HUES64 (cell line): ENCODE data around the gene EGFR.
"Not testable (repeated sequence)": the region's sequence is repeated elsewhere in the genome, so short reads cannot be mapped to it uniquely, and the experiment has no call there.

Source experiments
- H3K27ac ChIP-seq: 2 replicates; pipeline ENCODE4 v1.7.0; 2013; ENCODE audit warnings: low read depth, low read length, inconsistent platforms
- H3K27me3 ChIP-seq: 2 replicates; pipeline ENCODE4 v1.6.1; 2013; ENCODE audit warnings: mild to moderate bottlenecking, low read length; ENCODE audit not compliant: insufficient read depth
- H3K36me3 ChIP-seq: 2 replicates; pipeline ENCODE4 v1.6.1; 2013; ENCODE audit warnings: mild to moderate bottlenecking, low read length; ENCODE audit not compliant: insufficient read depth
- H3K4me1 ChIP-seq: 2 replicates; pipeline ENCODE4 v1.6.1; 2013; ENCODE audit warnings: mild to moderate bottlenecking, low read length, moderate library complexity; ENCODE audit not compliant: insufficient read depth
- H3K4me3 ChIP-seq: 2 replicates; pipeline ENCODE4 v1.5.1; 2013; ENCODE audit warnings: mild to moderate bottlenecking, low read length, moderate library complexity
- H3K9ac ChIP-seq: 2 replicates; pipeline ENCODE4 v1.6.1; 2013; ENCODE audit warnings: mild to moderate bottlenecking, low read depth, low read length
- H3K9me3 ChIP-seq: 2 replicates; pipeline ENCODE4 v1.6.1; 2013; ENCODE audit warnings: low read depth, low read length; ENCODE audit not compliant: insufficient read depth
- WGBS: fragments of 150-250, 120-280 bp; methylation state at CpG from one replicate; pipeline ENCODE4 v1.1.7; 2013; ENCODE audit warnings: missing lambda C conversion rate; 5-methylcytosine and 5-hydroxymethylcytosine counted together

Gene EGFR

DNA sequence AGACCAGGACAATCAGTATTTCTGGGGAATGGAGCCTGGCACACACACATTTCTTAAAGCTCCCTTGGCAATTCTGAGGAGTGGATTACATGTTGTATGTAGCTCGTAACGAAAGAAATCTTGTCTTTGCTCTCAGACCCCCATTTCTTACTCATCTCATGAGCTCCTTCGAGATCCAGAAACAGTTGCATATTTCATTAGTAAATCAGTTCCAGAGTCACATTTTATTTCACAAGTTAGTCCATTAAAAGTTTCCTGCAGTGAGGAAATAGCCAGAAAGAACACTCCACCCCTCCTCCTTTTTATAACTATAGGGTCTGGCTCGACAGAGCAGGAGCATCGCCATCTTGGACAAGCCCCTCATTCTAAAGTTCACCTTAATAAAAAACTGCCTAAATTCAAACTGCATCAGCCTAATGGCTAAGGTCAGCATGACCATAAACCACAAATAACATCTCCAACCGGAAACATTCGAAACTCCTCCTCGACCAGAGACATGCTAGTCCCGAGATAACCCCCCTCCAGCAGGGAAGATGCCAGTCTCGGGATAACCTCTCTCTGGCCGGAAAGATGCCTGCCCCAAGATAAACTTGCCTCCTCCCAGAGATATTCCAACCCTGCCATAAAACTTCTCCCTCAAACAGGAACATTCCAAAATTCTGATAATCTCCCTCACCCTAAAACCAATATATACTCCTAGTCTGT lies 7.4 kb downstream of the EGFR start:
- Histone ChIP-seq H3K27me3 (peaks cover 15% of the 10 kb centered on the region), H3K36me3 (no peaks in the 10 kb centered on the region), H3K9me3 (no peaks in the 10 kb centered on the region), H3K27ac (no peak overlapping the region), H3K4me1 (no peaks in the 10 kb centered on the region), H3K4me3 (no peak overlapping the region), H3K9ac (no peak overlapping the region)
- WGBS: 92% methylated on average over 11 of the region's 11 CpGs

DNA sequence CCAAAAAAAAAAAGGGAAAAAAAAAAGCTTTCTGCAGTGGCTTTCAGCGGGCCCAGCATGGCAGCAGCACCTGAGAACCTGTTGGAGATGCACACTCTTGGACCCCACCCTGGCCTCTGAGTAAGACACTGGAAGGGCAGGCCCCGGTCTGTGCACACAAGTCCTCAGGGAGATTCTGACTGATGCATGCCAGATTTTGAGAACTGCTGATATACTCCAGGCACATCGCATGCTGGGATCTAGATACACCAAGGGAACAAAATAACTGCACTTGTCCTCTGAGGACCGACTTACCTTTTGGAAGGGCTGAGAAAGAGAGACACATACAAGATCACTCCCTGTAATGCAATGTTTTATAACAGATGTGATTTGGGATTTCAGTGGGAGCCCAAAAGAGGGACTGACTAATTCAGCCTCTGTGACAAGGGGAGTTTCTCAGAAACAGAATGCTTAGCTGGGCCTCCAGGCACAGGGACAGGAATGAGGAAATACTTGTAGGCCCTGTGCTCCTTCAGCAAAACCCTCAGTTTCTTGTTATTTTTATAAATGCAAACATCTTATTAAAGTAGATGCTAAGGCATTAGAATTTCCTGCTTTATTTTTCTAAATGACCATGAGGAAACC lies 8.2 kb downstream of the EGFR start:
- H3K27me3 ChIP-seq: peaks cover 7% of the 10 kb centered on the region
- H3K9ac ChIP-seq: no peak overlapping the region
- no peak overlapping the region for H3K27ac ChIP-seq
- no peak overlapping the region for H3K4me3 ChIP-seq
- no peaks in the 10 kb centered on the region for H3K9me3 ChIP-seq
- no peaks in the 10 kb centered on the region for H3K4me1 ChIP-seq
- H3K36me3 ChIP-seq: no peaks in the 10 kb centered on the region
- 89% methylated on average over 4 of the region's 4 CpGs for WGBS

DNA sequence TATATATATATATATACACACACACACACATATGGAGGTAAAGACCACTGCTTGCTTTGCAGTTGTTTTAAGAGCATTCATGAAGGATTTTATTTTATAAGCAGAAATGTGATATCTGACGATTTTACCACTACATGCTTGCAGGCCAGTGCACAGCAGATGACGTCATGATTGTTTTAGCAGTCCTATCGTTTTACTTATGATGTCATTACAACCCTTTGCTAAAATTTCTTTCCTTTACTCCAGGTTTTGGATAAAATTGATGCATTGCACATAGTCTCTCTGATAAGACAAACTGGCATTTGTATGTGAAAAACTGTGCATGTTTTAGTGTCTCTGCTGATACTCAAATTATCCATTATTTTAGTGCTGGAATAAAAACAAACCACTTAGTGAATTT lies 9.2 kb downstream of the EGFR start:
- Histone ChIP-seq H3K9me3 (no peaks in the 10 kb centered on the region), H3K4me3 (no peak overlapping the region), H3K27ac (no peak overlapping the region), H3K9ac (no peak overlapping the region), H3K27me3 (no peaks in the 10 kb centered on the region), H3K4me1 (no peaks in the 10 kb centered on the region), H3K36me3 (no peaks in the 10 kb centered on the region)
- 89% methylated on average over 3 of the region's 3 CpGs for WGBS

DNA sequence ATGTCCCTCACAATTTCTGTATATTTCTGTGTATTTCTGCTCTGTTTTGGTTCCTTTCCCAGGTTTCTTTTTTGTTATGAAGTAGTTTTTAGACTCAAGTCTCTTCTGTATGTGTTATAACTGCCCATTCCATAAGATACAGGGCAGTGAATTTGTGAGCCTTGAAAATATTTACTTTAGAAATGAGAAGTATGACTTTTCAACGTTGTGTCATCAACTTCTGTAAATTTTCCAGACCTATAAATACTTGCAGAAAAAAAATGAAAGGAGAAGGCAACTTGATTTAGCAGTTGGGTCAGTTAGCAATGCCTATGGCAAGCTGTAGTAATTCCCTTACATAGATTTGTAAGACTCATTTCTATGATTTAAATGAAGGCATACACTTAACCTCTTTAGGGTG lies 11.5 kb downstream of the EGFR start:
- H3K27me3 ChIP-seq: no peaks in the 10 kb centered on the region
- 100% methylated on average over 1 of the region's 1 CpG for WGBS
- no peaks in the 10 kb centered on the region for H3K9me3 ChIP-seq
- no peak overlapping the region for H3K4me3 ChIP-seq
- H3K9ac ChIP-seq: no peak overlapping the region
- no peak overlapping the region for H3K27ac ChIP-seq
- H3K4me1 ChIP-seq: no peaks in the 10 kb centered on the region
- H3K36me3 ChIP-seq: no peaks in the 10 kb centered on the region

DNA sequence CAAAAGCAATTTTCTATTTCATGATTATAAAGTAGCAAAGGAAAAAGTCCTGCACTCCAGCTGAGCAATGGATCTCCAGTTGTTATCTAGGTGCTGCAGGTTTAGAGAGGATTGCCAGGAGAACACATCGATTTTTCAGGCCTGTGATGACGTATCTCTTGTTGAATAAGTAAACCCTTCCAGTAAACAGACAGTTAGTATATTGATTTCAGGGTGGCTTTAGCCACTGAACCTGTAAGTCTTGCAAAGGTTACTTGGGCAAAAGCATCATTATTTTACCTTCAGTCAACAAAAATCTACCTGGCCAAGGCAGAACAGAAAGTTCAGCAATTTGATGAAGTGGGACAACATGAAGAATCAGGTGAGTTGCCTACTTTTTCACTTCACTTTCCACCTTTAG lies 12.3 kb downstream of the EGFR start:
- no peaks in the 10 kb centered on the region for H3K4me1 ChIP-seq
- H3K9me3 ChIP-seq: no peaks in the 10 kb centered on the region
- H3K27me3 ChIP-seq: no peaks in the 10 kb centered on the region
- no peak overlapping the region for H3K27ac ChIP-seq
- H3K36me3 ChIP-seq: no peaks in the 10 kb centered on the region
- no peak overlapping the region for H3K9ac ChIP-seq
- 89% methylated on average over 2 of the region's 2 CpGs for WGBS
- no peak overlapping the region for H3K4me3 ChIP-seq

DNA sequence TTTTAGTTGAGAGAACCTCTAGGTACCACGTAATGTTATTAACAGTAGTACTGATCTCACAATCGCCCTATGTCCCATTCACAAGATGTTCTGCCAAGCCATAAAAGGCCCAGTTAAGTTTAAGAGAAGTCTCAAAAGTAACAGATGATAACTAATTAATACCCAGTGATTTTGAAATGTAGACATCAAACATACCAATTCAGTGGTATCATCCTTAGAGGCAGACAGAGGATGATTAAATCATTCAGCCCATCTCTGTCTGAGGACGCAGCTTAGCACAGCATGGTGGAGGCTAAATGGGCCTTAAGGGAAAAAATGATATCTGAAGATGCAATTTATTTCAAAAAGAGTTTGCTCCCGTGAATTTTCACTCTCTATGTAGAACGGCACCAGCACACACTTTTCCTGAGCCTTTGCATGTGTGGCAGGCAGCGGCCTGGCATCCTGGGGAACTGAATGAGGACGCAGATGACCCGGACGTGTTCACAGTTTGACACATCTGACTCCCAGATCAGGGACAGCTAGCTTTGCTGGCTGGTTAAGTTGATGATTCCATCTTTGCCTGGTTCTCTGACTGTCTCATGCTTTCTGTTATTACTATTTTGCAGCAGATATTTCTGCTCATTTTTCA lies 13.4 kb downstream of the EGFR start:
- no peak overlapping the region for H3K9ac ChIP-seq
- H3K4me1 ChIP-seq: no peaks in the 10 kb centered on the region
- H3K27ac ChIP-seq: no peak overlapping the region
- no peaks in the 10 kb centered on the region for H3K27me3 ChIP-seq
- 96% methylated on average over 9 of the region's 9 CpGs for WGBS
- no peak overlapping the region for H3K4me3 ChIP-seq
- H3K9me3 ChIP-seq: no peaks in the 10 kb centered on the region
- H3K36me3 ChIP-seq: no peaks in the 10 kb centered on the region

DNA sequence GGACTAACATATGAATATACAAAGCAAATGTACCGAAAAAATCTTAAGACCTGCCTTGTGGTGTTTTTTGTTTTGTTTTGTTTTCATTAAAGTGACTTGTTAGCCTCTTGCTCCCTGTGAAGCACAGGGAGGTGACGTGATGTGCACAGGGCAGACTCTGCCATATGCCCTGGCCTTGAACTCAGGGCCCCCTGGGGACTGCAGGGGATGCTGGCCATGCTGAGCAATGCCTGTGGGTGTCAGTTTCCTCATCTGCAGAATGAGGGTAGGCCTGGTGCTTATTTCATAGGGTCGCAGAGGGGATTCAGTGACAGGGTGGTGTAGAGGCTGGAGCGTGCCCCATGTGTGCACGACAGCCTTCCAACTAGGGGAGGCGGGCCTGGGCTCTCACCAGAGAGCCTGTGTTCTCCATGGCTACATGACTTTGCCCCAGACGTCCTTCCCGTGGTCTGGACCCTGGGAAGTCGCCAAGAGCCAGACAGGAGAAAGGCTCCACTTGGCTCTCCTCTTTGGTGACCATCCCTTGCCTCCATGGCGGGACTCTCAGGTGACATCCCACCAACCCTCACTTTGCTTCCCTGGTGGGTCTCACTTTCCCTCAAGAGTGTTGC lies 14.5 kb downstream of the EGFR start:
- H3K4me3 ChIP-seq: no peak overlapping the region
- no peaks in the 10 kb centered on the region for H3K36me3 ChIP-seq
- no peaks in the 10 kb centered on the region for H3K27me3 ChIP-seq
- no peak overlapping the region for H3K27ac ChIP-seq
- no peaks in the 10 kb centered on the region for H3K9me3 ChIP-seq
- no peaks in the 10 kb centered on the region for H3K4me1 ChIP-seq
- H3K9ac ChIP-seq: no peak overlapping the region
- 94% methylated on average over 10 of the region's 10 CpGs for WGBS

DNA sequence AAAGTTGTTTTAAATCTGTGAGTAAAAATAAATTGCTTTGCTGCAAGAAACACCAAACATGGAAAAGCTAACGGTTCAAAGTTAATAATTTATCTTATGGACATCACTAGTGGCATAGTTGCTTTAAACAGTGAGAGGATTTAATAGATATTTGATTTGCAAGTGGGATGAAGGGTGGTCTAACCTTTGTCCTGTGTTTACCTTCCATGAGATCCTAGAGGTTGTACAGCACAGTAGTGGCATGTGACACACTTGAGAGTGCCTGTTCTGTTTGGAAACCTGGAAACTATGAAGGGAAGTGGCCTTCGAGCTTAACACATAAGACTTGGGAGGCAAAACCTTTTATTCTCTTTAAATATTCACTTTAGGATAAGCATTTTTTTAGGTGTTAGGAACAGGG lies 16.0 kb downstream of the EGFR start:
- 100% methylated on average over 1 of the region's 2 CpGs for WGBS
- H3K4me1 ChIP-seq: no peaks in the 10 kb centered on the region
- H3K27ac ChIP-seq: no peak overlapping the region

DNA sequence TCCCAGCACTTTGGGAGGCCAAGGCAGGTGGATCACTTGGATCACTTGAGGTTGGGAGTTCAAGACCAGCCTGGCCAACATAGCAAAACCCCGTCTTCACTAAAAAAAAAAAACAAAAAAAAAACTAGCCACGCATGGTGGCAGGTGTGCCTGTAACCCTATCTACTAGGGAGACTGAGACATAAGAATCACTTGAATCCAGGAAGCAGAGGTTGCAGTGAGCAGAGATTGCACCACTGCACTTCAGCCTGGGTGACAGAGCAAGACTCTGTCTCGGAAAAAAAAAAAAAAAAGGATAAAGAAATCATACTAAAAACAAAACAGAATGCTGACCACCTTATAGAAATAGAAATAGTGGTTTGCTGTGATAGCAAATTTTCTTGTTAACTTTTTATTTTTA lies 16.6 kb downstream of the EGFR start:
- not testable (repeated sequence) for H3K36me3 ChIP-seq, H3K9me3 ChIP-seq, H3K27me3 ChIP-seq, H3K27ac ChIP-seq, H3K4me3 ChIP-seq, H3K4me1 ChIP-seq, H3K9ac ChIP-seq
- WGBS: 100% methylated on average over 2 of the region's 3 CpGs

More for the DNA sequence above, 16.0 kb downstream of the EGFR start:
- H3K9ac ChIP-seq: no peak overlapping the region
- H3K27me3 ChIP-seq: no peaks in the 10 kb centered on the region
- no peak overlapping the region for H3K4me3 ChIP-seq
- H3K36me3 ChIP-seq: no peaks in the 10 kb centered on the region
- H3K9me3 ChIP-seq: no peaks in the 10 kb centered on the region

DNA sequence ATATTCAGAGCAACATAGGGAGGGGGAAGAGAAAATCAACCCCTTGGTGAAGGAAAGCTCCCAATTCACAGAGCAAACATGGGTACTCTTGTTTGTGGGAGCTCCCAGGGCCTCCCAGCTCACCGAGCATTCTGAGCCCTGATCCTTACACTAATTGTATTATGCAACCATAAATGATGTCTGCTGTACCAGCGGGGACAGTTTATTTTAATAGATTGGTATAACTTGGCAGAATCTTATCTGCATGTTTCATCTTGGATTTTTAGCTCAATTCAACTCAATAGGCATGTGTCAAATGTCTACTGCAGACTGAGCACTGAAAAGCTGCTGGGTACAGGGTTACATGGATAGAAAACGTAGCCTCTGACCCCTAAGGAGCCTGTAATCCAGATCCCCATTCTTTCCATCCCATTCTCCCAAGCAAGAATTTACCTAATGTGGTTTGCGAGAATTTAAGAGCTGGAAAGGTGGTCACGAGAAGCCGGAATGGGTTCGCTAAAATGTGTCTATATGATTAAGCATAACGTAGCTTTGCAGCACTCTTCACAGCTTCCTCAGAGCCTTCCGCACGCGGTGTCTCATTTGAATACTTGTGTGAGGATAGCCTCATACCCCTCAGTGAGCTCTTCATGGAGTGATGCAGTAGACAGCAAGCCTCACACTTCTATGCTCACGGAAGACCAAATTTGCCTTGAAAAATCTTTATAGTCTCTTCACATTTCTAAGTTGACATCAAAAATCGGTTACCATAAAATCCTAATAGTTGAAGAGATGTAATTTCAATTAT lies 18.3 kb downstream of the EGFR start:
- H3K9me3 ChIP-seq: no peaks in the 10 kb centered on the region
- H3K4me3 ChIP-seq: no peak overlapping the region
- no peaks in the 10 kb centered on the region for H3K36me3 ChIP-seq
- no peaks in the 10 kb centered on the region for H3K4me1 ChIP-seq
- H3K9ac ChIP-seq: no peak overlapping the region
- WGBS: 92% methylated on average over 12 of the region's 13 CpGs
- H3K27me3 ChIP-seq: no peaks in the 10 kb centered on the region
- H3K27ac ChIP-seq: no peak overlapping the region
